Uterus (tissue), 2 donors: Measurements from ENCODE around the gene CHGA.

Source experiments
- CTCF ChIP-seq, 4 experiments: fragments of 200-600 bp in 2 of 4; fragments of 450-650 bp in 2 of 4; sonication (generic) in 2 of 4; IDR thresholded peaks; one replicate each; pipeline ENCODE4 v1.5.1; 2016 to 2019; ENCODE audit warnings: antibody characterized with exemption in 4 of 4, mild to moderate bottlenecking in 2 of 4, moderate library complexity in 1 of 4
- POLR2A ChIP-seq, 2 donors: fragments of 450-650 bp; IDR thresholded peaks; one replicate each; pipeline ENCODE4 v1.6.1; 2016; ENCODE audit warnings: antibody characterized with exemption in 2 of 2, mild to moderate bottlenecking in 1 of 2, moderate library complexity in 1 of 2

- TF ChIP-seq CTCF (IDR thresholded peaks at IDR 0.05) (no peak), POLR2A (IDR thresholded peaks at IDR 0.05) (no peak)
These were observed 40.6 kb downstream of the CHGA start for GRCh38 chr14:92963301-92964123.
